ENCODE results near the gene CDK5RAP2.

DNA sequence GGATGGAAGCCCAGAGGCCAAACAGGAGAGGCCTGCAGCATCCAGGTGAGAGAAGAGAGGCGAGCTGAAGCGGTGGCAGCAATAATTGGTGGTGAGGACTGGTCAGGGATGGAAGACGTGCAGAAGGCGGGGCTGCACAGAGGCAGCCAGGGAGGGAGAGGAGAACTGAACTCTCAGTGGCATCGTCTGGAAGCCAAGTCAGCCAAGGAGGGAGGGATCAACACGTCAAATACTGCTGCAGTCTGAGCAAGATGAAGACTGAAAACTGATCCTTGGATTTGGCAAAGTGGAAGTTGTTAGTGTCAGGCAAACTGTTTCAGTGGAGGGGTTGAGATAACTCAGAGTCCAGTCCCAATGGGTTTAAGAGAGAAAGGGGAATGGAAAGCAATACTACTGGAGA lies 145.4 kb downstream of the CDK5RAP2 start:
- TF ChIP-seq EZH2 (IDR thresholded peaks at IDR 0.05; ENCODE audit: borderline replicate concordance) = no peak
- TF ChIP-seq, protein P1, sequence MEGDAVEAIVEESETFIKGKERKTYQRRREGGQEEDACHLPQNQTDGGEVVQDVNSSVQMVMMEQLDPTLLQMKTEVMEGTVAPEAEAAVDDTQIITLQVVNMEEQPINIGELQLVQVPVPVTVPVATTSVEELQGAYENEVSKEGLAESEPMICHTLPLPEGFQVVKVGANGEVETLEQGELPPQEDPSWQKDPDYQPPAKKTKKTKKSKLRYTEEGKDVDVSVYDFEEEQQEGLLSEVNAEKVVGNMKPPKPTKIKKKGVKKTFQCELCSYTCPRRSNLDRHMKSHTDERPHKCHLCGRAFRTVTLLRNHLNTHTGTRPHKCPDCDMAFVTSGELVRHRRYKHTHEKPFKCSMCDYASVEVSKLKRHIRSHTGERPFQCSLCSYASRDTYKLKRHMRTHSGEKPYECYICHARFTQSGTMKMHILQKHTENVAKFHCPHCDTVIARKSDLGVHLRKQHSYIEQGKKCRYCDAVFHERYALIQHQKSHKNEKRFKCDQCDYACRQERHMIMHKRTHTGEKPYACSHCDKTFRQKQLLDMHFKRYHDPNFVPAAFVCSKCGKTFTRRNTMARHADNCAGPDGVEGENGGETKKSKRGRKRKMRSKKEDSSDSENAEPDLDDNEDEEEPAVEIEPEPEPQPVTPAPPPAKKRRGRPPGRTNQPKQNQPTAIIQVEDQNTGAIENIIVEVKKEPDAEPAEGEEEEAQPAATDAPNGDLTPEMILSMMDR (IDR thresholded peaks at IDR 0.05; ENCODE audit: poor library complexity) = no peak
